ENCODE measurements around the gene MCF2L2. TPM values are rescaled to one million over a fixed set of nuclear protein-coding genes. Genes with fewer than 3 reads are reported as not detected.

The MCF2L2 gene
- total RNA-seq, 1 donor from 2014 or later = 0.62 TPM

DNA sequence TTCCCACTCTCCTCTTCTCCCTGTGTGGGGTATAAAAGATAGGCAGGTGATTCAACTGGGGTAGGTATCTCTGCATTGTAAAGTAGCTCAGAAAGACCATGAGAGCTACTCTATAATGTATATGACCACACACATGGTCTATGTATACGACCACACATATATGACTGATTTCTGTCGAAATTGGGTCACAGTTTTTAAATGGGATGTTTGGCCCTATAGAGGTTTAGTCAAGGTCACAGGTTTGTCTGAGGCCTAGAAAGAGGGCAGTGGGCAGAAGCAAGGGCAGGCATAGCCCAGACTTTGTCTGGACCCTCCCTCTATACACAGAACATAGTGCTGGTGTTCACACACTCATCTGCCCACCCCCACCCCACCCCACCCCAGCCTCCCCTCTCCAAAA is 270.3 kb downstream of the MCF2L2 start:
- peaks cover 7% of the 10 kb centered on the region for H3K4me1 ChIP-seq
- no peaks in the 10 kb centered on the region for H3K36me3 ChIP-seq
- H3K27me3 ChIP-seq (ENCODE audit: low read depth) = peaks cover 31% of the 10 kb centered on the region
- H3K4me3 ChIP-seq = no peak overlapping the region
- intact Hi-C loops (cut with DNase I) = no loop called here
- no peak for DNase-seq
- TF ChIP-seq, protein P1, sequence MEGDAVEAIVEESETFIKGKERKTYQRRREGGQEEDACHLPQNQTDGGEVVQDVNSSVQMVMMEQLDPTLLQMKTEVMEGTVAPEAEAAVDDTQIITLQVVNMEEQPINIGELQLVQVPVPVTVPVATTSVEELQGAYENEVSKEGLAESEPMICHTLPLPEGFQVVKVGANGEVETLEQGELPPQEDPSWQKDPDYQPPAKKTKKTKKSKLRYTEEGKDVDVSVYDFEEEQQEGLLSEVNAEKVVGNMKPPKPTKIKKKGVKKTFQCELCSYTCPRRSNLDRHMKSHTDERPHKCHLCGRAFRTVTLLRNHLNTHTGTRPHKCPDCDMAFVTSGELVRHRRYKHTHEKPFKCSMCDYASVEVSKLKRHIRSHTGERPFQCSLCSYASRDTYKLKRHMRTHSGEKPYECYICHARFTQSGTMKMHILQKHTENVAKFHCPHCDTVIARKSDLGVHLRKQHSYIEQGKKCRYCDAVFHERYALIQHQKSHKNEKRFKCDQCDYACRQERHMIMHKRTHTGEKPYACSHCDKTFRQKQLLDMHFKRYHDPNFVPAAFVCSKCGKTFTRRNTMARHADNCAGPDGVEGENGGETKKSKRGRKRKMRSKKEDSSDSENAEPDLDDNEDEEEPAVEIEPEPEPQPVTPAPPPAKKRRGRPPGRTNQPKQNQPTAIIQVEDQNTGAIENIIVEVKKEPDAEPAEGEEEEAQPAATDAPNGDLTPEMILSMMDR (IDR thresholded peaks at IDR 0.05) = no peak
- no peak overlapping the region for H3K27ac ChIP-seq
- no peak for ATAC-seq
- no peaks in the 10 kb centered on the region for H3K9me3 ChIP-seq

DNA sequence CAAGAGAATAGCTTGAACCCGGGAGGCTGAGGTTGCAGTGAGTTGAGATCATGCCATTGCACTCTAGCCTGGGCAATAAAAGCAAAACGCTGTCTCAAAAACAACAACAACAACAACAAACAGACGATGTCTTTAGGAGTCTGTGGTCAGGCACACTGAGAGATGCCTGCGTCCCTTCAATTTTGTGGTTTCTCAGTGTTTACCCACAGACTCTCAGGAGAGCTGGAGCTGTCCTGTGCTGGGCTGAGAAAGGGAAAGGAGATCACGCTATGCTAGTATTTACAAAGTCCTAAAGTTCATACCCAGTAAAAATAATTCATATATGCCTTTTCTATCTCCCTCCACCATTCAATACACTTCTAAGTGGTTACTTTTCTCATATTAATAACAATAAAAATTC is 272.2 kb downstream of the MCF2L2 start:
- TF ChIP-seq, protein P1 (IDR thresholded peaks at IDR 0.05) = no peak
- no peak overlapping the region for H3K27ac ChIP-seq
- peaks cover 6% of the 10 kb centered on the region for H3K4me1 ChIP-seq
- DNase-seq (no peak), ATAC-seq (no peak)
- no peaks in the 10 kb centered on the region for H3K36me3 ChIP-seq
- H3K9me3 ChIP-seq = no peaks in the 10 kb centered on the region
- peaks cover 12% of the 10 kb centered on the region for H3K27me3 ChIP-seq (ENCODE audit: low read depth)
- no peak overlapping the region for H3K4me3 ChIP-seq
- intact Hi-C loops (cut with DNase I) = no loop called here

DNA sequence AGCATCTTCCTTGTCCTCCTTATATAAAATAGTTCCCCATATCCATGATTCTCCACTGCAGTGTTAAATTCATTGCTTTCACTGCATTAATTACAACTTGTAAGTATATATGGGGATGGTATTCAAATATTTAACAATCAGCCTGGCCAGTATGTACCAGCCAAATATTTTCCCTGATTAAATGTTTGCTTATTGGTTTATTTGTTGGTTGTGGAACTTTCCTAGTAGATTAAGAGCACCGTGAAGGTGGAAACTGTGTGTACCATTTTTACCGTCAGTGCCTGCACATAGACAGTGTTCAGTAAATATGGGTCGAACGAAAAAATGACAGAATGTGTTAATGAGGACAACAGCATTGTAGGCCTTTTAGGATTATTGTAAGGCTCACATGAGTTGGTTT is 272.9 kb downstream of the MCF2L2 start:
- H3K4me3 ChIP-seq = peak overlapping the region; percentile 0
- TF ChIP-seq, protein P1 (IDR thresholded peaks at IDR 0.05) = no peak
- H3K36me3 ChIP-seq = no peaks in the 10 kb centered on the region
- H3K27me3 ChIP-seq (ENCODE audit: low read depth) = peaks cover 6% of the 10 kb centered on the region
- ATAC-seq (no peak), DNase-seq (no peak)
- no peak overlapping the region for H3K27ac ChIP-seq
- H3K4me1 ChIP-seq = peaks cover 12% of the 10 kb centered on the region
- no peaks in the 10 kb centered on the region for H3K9me3 ChIP-seq
- intact Hi-C loops (cut with DNase I) = no loop called here

- peaks cover 12% of the 10 kb centered on the region for H3K4me1 ChIP-seq
- TF ChIP-seq, protein P1 (IDR thresholded peaks at IDR 0.05) = no peak
- H3K27me3 ChIP-seq (ENCODE audit: low read depth) = peaks cover 6% of the 10 kb centered on the region
- no peak for DNase-seq
- ATAC-seq = peak; percentile 66 to 67
- H3K27ac ChIP-seq = peak overlapping the region; percentile 46
- no peak overlapping the region for H3K4me3 ChIP-seq
- H3K36me3 ChIP-seq = no peaks in the 10 kb centered on the region
- H3K9me3 ChIP-seq = no peaks in the 10 kb centered on the region
- intact Hi-C loops (cut with DNase I) = no loop called here
Measured at GRCh38 chr3:183153210-183153950, 275.0 kb downstream of the MCF2L2 start.

DNA sequence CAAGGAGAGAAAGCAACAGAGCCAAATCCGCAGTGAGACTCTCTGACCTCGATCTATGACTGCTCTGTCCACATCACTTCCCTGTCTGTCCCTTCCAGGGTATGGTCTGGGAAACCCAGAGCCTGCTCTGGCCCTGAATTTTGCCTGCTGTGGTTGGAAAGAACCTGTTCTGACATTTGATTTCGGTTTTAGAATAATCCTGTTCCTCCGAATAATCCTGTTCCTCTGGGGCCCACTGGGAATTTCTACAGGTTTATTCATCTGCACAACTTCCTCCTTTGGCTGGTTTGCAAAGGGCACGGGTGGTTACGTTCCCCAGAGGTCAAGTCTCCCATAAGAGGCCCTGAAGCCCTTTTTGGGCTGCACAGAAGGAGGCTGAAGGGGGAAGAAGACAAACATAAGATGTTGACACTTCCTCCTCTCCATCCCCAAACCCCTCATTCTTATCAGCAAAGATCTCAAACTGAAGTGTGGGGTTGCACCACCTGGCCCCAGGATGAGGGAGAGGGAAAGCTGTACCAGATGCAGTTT is 276.5 kb downstream of the MCF2L2 start:
- H3K27me3 ChIP-seq (ENCODE audit: low read depth) = peaks cover 6% of the 10 kb centered on the region
- DNase-seq (peak; percentile 57), ATAC-seq (peak; percentile 91 to 92)
- no peak overlapping the region for H3K4me3 ChIP-seq
- peak overlapping the region; percentile 56 for H3K27ac ChIP-seq
- TF ChIP-seq, protein P1 (IDR thresholded peaks at IDR 0.05) = no peak
- peaks cover 12% of the 10 kb centered on the region for H3K4me1 ChIP-seq
- no peaks in the 10 kb centered on the region for H3K36me3 ChIP-seq
- intact Hi-C loops (cut with DNase I) = no loop called here
- H3K9me3 ChIP-seq = no peaks in the 10 kb centered on the region
